Measurements from ENCODE around the gene DNAJC6. TPM values are rescaled to one million over a fixed set of nuclear protein-coding genes. Genes with fewer than 3 reads are reported as not detected.

DNAJC6 gene
- total and polyA plus RNA-seq, 2 of the 13 experiments (the other 11 are each of a cell fraction or from before 2014, with no cell fraction given), result 1.0 to 1.6 TPM

DNA sequence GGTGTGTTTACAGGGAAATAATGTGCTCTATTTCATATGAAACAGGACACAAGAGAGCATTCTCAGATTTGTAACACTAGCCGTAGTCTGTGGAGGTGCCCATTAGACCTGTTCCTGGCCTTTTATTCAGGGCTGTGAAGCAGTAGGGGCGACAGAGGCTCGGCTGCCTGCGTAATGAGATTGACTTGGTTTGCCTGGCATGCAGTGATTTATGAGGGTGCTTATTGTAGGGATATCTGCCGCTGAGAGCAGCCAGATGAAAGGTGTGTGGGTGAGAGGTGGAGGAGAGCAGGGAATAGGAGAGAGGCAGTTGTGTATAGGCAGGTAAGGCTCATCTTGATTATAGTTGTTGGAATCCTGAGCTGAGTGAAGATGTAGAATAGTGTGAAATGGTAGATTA is 51.3 kb downstream of the DNAJC6 start:
- no peak overlapping the region for H3K4me3 ChIP-seq (replicated peaks in 1 of 3; ENCODE audit: insufficient read depth in 1 of 3, low read depth in 2 of 3, low read length in 3 of 3)
- no peak for FAIRE-seq
- POLR2A ChIA-PET, result interaction anchor here (1.1 kb wide), 1 partner anchor 59 kb away, joined by 3 read pairs; the partner anchor contains the start of genes LEPR and LEPROT
- no peak overlapping the region for H3K27ac ChIP-seq (ENCODE audit: extremely low read length, insufficient read depth, low read length)
- no TSS peak for BruUV-seq (replicated peaks)
- in situ Hi-C loops (cut with HindIII; ENCODE audit: extremely low pct_ligation_motif_present, low pct_unique_long_range_greater_than_20kb) (no loop called here), intact Hi-C loops (cut with micrococcal nuclease; ENCODE audit: unreplicated experiment) (no loop called here)
- H3K4me2 ChIP-seq (ENCODE audit: low read depth, low read length), result no peak overlapping the region
- no peaks in the 10 kb centered on the region for H4K20me1 ChIP-seq (ENCODE audit: insufficient read depth, low read length)
- no peaks in the 10 kb centered on the region for H3K9me3 ChIP-seq (ENCODE audit: low read length)
- no peak overlapping the region for H2AFZ ChIP-seq (ENCODE audit: low read length)
- no peak overlapping the region for H3K9ac ChIP-seq (ENCODE audit: insufficient read depth, low read depth, low read length)
- ATAC-seq, result no peak
- H3K36me3 ChIP-seq (replicated peaks in 1 of 2; ENCODE audit: control insufficient read depth in 1 of 2, insufficient read depth in 2 of 2, low read length in 2 of 2), result no peaks in the 10 kb centered on the region
- peaks cover 13% of the 10 kb centered on the region for H3K4me1 ChIP-seq (ENCODE audit: insufficient read depth, low read length)
- CTCF ChIA-PET (ENCODE audit: low intra/inter-chr PET ratio, low total read pairs), result no interaction called here
- H3K79me2 ChIP-seq (ENCODE audit: insufficient read depth, low read length), result no peaks in the 10 kb centered on the region
- WGBS (ENCODE audit: low lambda C conversion rate), result 90% methylated on average over 5 of the region's 5 CpGs
- H3K27me3 ChIP-seq (ENCODE audit: control insufficient read depth in 1 of 2, insufficient read depth in 2 of 2, low read length in 2 of 2), result no peaks in the 10 kb centered on the region
- DNase-seq (ENCODE audit: low spot score), result no peak
- no peak for TF ChIP-seq LCORL (IDR thresholded peaks at IDR 0.05)
- TF ChIP-seq LCORL (CRISPR knock-in tag; IDR thresholded peaks at IDR 0.05), result no peak
- no peak for TF ChIP-seq ZNF256 (CRISPR knock-in tag; conservative IDR thresholded peaks at IDR 0.05)
- no peak for TF ChIP-seq ZNF792 (CRISPR knock-in tag; IDR thresholded peaks at IDR 0.05)
- no peak for TF ChIP-seq CENPT (CRISPR knock-in tag; IDR thresholded peaks at IDR 0.05; ENCODE audit: low read depth)
- TF ChIP-seq ZFP1 (CRISPR knock-in tag; IDR thresholded peaks at IDR 0.05), result no peak
- no peak for TF ChIP-seq SOX13 (IDR thresholded peaks at IDR 0.05)
- no peak for TF ChIP-seq SOX13 (CRISPR knock-in tag; conservative IDR thresholded peaks at IDR 0.05 in 1 of 2, IDR thresholded peaks at IDR 0.05 in 1 of 2)
- no peak for TF ChIP-seq KLF6 (CRISPR knock-in tag; IDR thresholded peaks at IDR 0.05)
- TF ChIP-seq HOXA7 (CRISPR knock-in tag; IDR thresholded peaks at IDR 0.05), result no peak
- TF ChIP-seq, protein P1, sequence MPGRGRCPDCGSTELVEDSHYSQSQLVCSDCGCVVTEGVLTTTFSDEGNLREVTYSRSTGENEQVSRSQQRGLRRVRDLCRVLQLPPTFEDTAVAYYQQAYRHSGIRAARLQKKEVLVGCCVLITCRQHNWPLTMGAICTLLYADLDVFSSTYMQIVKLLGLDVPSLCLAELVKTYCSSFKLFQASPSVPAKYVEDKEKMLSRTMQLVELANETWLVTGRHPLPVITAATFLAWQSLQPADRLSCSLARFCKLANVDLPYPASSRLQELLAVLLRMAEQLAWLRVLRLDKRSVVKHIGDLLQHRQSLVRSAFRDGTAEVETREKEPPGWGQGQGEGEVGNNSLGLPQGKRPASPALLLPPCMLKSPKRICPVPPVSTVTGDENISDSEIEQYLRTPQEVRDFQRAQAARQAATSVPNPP (CRISPR knock-in tag; IDR thresholded peaks at IDR 0.05), result no peak
- no peak for TF ChIP-seq RFX3 (CRISPR knock-in tag; IDR thresholded peaks at IDR 0.05)
